HG02973 (cell line): Measurements from ENCODE around the gene DAAM1.
A peak's percentile ranks its signal among the peaks of the same experiment; 100 is the strongest.

ENCODE experiments used
- ATAC-seq: cut with Tn5 transposase; IDR thresholded peaks from one replicate; pipeline ENCODE4 v1.9.1; 2021; ENCODE audit warnings: moderate library complexity; ENCODE audit not compliant: unreplicated experiment

Gene DAAM1

DNA sequence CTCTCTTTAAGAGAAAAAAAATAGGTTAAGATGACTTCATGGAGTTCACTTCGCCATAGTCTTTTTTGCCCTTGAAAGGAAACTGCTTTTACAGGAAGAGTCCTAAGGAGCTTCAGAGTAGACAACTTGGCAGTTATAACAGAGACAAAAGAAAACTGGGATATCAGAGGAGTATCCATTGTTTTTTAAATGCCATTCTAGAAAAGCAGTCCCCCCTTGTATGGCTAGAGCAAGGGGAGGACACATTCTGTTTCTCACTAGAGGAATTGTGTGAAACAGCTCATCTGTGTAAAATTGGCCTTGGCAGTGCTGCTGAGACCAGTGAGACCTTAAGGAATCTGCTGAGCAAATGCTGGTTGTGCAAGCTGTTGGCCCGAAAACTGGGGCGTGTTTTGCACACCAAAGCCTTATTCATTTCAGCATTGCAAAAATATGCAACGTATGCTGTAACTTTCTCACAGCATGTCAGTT, 148.7 kb downstream of the DAAM1 start:
- no peak for ATAC-seq

DNA sequence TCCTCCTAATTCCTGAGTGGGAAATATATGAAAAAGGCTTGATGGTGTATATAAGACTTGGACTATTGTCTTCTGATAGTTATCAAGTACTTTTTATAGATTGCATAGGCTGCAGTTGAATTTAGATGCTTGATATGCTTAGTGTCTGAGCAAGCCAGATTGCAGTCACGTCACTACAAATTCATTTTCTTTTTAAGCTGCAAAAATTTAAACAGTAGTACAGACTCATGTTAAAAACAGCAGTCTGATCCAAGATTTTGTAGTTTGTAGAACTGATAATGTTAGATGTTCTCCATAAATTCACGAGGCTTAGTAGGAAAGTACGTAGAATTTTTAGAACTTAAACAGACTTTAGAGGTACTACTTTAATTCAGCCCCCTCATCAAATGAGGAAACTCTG, 150.3 kb downstream of the DAAM1 start:
- ATAC-seq: no peak

DNA sequence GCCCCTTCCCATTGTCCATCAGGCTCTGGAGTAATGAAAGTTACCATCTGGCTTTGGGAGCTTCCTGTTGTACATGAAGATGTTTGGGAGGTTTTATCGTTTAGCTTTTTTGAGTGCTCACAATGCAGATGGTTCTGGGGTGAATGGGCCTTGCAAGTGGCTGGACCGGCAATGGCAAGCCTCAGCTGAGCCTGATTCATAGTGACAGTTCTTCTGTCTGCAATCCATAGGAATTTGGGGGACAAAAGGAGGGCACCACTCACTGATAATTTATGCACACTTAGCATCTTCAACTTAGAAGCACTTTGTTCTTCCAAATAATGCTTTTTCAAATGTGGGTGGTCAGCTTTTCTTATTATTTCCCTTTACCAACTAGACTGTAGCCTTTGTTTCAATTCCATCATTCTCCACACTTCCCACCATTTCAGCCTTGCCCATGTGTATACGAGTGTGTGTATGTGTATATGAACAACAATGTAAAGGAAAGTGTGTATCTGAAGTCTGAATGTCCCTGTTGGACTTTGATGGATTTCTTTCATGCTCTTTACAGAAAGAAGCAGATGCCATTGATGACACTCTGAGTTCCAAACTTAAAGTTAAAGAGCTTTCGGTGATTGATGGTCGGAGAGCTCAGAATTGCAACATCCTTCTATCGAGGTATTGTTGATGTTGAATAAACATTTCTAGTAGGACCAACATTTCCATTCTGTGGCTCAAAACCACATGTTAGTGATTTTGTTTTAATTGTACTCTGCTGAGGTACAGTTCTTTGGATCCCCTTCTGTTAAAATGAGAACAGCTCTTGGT, 151.3 kb downstream of the DAAM1 start:
- no peak for ATAC-seq

DNA sequence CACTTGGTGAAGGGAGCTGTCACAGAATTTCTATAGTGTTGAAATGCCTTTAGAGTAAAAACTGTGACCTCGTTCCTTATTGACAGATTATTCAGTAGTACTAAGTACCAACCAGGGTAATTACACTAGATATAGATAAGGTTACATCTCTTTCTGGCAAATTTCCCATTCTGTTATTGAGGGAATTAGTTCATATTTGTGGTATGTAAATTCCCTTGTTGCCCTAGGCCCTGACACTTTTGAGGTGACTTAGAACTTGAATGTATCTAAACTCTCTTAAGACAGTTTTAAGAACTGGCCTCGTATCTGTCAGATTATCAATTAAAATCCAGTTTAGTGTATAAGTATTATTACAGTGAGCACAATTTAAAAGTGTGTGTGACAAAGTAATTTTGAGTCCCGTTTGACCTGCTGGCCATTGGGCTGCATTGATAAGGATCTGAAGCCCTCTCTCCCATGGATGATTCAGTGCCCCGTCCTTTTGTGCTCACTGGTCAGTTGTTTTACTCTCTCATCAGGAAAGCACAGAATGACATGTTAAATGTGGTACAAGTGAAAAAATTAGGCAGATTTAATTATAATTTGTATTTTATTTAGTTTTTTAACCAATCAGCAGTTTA, 153.5 kb downstream of the DAAM1 start:
- ATAC-seq: no peak

DNA sequence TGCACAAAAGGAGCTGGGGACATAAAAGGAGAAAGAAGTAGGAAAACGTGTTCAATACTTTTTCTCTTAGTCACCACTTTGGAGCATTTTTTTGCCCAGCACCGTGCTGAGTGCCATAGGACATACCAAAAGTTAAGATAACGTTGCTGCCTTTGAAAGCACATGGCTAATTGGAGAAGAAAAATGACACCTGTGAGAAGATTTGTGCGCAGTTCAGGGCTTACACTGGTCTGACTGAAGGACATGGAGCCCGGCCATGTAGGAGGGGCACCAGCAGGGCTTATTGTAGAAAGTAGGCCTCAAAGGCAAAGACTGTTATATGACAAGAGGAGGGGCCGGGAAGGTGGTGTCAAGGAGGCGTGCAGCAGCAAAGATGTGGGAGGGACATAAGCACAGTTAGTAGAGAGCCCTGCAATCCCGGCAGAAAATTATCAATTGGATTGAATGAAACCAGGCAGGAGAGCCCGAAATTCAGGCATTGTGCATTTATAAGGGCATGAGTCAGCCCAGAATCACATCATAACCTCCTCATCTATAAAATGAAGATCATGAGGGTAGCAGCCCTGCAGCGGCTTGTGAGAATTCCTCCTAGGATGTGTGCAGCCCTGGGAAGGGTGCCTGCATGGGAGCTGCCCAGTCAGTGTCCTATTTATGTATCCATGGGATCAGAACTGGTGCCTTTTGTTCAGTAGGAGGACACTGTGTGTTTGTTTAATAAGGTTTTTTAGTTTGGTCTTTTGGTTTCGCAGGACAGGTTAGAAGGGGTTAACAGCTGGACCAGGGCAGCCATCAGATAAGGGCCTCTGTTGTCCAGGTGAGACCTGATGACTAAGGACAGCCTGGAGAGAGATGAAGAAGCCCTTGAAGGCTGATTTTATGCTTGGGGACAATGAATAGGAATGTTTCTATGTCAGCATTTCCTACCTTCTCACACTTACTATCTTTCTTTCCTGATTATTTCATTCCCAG, 154.3 kb downstream of the DAAM1 start:
- ATAC-seq: no peak

DNA sequence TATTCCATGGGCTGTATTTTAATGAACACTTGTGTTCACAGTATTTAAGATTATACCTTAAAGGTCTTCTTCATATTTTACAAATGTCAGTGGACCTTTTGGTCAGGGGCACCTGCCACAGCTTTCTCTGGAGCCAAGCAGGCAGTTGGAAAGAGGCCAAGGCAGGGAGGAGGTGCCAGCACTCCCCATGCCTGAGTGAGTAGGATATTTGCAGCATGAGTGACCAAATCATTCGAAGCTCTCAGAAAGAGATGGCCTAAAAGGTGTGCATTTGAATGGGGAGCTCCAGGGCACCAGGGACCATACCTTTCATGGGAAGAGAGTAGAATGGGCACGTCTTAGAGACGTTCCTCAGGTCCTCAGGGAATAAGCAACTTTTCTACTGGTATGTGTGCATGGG, 155.1 kb downstream of the DAAM1 start:
- no peak for ATAC-seq

DNA sequence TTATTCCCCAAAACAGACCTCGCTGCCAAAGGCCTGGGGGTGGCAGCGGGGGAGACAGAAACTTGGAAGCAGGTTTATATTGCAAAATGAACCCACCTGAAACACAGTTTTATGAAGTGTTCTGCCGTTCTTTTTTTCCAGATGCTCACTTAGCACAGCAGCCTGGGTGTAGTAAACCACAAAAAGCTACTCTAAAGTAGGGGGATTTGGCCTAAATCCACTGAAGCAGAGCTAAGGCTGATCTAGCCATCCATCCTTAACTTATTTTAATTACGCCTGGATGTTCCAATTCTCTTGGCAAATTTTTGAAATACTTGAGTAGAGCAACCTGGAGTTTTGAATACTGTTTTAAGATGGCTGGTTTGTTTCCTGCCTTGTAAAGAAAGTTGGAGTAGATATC, 155.5 kb downstream of the DAAM1 start:
- ATAC-seq: no peak

DNA sequence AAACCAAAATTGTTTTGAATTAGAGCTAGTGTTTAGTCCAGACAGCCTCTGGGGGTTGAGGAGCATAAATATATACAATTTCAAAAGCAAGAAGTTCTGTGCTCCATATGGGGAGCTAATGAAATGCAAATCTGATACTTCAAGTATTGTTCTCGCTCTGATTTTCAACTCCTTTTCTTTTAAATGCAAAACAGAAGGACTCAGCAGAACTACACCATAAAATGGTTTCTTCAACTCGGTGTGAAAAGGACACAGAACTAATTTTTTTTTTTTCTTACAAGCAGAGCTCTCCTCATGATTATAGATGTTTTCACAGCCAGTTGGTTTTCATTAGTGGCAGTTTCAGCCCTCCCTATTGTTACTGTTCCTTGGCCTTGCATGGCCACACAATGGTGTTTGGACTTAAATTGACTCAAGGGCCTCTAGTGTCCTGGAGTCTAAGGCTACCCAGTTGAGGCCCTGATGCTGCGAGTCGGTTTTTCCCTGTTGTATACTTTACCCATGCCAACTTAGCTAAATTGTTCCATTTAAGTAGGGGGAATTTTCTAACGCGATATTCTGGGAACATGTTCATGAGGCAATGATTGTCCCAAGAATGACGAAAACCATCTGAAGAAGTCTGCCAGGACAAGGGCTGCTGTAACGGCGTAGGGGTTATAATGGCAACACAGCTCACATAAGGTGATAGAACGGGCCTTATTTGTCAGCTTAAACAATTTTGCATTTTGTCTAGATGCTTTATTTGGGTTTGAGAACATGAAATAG, 156.4 kb downstream of the DAAM1 start:
- ATAC-seq: no peak

DNA sequence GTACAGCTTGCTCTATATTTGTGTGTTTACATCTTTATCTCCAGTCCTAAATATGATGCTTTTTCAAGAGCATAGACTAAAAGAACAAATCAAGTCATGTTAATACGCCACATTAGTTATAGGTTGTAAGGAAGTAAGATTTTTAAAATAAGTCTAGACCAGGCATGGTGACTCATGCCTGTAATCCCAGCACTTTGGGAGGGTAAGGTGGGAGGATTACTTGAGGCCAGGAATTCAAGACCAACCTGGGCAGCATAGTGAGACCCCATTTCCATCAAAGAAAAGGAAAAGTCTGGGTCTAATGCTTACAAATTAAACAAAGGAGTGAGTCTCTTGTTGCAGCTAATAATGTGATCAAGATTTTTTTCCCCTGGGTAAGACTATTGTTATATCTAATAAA, 157.9 kb downstream of the DAAM1 start:
- ATAC-seq: no peak

DNA sequence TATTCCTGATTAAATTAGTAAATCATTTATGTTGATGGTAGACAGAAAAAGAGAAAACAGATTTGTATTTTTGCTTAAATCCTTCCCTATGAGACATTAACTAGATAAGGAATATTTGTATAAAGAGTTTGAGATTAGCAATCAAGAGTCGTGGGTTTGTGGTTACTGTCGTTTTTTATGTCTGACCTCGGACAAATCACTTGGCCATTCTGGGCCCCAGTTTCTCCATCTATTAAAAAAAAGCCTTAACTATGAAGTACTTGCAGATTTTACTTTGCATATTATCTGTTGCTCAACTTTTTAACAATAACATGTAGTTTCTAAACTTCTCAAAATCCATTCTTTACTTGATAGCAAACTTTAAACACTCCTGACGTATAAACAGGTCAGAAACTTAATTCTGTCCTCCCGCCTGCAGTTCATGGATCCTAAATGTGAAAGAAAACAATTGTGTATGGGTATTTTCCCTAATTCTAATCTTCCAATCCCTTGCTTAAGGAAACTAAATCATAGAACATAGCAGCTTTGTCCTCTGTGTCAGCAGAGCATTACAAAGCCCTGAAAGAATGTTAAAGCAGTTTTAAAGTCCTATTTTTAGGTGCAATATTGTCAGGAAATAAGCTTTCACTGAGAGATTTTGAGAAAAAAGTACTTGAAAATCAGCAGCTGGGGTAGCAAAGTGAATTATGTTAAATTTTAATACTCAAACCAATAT, 158.5 kb downstream of the DAAM1 start:
- ATAC-seq: no peak

DNA sequence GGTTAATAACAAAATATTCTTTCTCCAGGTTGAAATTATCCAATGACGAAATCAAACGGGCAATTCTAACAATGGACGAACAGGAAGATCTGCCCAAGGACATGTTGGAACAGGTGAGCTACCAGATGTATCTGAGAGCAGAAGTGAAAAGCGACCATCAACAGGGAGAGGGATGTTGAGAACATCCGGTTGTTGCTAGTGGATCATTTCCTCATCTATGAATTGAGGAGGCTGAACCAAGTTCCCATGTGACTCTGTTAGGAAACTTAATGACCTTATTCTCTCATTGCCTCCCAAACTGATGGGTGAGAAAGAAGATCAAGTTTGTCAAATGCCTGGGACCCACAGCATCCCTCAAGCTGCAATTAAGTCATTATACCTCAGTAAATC, 159.0 kb downstream of the DAAM1 start:
- no peak for ATAC-seq

DNA sequence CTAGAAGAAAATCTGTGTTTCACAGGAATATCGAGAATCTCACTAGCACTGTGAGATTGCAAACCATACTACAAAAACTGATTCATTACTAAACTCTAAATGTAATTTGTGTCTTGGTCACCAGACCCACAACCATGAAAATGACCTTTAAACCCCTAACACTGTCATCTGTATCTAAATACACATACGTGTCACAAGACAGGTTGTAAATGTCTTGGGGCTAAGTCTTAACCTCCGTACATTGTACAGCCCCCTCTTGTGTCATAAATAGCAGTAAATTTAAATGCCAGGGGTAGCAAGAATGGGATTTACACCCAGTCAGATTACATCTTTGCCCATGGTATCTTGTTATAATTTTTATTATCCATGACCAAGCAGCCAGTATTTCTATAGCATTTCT, 159.4 kb downstream of the DAAM1 start:
- ATAC-seq: no peak

DNA sequence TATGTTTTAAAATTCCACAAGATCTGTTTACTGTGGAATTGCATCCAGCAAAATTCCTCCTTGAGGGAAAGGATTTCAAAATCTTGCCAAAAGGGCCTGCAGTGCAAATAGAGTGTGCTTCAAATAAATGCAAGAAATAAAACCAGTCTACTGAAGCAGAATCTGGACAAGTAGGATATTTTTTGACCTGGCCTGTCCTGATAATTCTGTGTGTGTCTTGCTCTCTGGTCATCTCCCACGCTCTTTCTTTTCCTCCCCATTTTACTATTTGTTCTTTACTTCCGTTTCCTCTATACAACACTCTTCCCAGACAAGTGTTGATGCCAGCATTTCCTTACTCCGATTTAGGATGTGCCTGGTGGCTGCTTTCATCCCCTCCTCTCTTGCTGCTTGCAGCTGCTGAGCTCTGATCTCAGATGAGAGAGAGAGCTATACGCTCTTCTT, 160.8 kb downstream of the DAAM1 start:
- no peak for ATAC-seq

DNA sequence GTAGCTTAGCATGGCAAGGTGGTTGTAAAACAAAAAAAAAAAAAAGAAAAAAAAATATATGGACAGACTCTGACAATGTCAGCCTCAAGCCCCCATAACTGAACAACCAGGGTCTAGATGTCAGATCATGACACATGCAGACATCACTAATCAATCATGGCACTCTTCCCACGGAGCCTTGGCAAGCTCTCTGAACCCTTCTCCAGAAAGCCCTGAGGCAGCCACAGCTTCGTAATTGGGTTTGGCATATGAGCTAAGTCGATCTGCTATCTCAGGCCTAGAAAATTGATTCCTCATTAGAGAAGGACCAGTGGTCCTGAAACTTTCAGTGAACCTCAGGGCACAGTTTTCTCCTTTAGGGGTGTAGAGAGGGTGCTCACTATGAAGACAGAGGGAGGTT, 164.5 kb downstream of the DAAM1 start:
- ATAC-seq: no peak

DNA sequence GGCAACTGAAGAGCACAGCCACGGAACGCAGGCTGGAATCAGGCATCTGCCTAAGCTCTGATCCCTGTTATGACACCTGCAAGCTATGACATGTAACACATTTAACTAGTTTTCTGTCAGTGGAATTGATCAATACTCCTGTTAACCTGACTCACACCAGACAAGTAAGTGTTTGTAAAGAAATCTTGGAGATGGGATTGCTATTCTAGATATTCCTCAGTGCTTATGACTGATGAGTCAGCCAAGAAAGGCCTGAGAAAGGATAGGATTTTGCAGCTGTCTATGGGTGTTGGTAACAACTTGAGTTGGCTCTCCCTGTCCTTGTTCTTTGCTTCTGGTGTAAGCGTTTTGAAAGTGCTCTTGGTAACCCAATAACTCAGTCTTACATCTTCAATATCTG, 166.2 kb downstream of the DAAM1 start:
- ATAC-seq: no peak

DNA sequence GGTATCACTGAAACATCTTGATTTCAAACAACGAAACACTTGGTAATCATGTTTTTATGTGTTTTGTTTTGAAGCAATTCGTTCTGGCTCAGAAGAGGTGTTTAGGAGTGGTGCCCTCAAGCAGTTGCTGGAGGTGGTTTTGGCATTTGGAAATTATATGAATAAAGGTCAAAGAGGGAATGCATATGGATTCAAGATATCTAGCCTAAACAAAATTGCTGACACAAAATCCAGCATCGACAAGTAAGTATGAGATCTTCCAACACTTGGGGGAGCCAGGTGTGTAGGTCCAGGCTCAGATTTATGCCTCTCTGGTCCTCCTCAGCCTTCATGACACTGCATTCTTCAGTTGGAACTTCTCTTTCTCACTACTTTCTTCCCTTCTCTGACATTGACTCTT, 166.6 kb downstream of the DAAM1 start:
- ATAC-seq: no peak

DNA sequence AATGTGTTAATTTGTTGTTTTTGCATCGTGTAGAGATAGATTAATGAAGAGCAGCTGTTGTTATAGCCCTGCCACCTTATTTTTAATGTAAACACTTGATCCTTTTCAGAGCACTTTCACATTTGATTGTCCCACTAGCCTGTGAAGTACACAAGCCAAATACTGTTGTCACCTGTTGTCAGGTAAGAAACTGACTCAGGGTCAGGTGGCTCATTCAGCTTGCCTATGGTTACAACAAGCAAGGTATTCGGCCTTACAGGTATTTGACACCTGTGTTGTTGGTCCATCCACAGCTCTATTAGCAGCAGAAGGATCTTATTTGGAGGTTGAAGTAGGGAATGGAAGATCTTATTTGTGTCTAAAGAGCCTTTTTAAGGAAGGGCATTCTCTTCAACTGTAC, 167.8 kb downstream of the DAAM1 start:
- ATAC-seq: peak; percentile 72

DNA sequence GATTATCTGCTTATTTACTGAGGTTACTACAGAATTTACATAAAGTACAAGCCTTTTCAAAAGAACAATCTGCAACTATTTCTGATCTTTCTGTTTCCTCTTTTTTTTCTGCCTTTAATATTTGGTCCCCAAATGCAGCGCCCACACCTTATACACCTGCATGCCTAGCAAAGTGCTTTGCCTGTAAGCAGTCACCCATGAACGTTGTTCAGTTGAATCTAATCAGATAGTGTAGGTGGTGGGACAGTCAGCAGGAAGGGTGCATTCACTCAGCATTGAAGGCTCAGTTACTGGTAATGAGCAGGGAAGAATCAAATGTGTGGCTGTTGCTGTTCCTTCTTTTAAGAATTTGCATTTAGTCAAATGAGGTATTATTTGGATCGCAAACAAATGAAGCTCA, 168.3 kb downstream of the DAAM1 start:
- peak; percentile 67 for ATAC-seq

DNA sequence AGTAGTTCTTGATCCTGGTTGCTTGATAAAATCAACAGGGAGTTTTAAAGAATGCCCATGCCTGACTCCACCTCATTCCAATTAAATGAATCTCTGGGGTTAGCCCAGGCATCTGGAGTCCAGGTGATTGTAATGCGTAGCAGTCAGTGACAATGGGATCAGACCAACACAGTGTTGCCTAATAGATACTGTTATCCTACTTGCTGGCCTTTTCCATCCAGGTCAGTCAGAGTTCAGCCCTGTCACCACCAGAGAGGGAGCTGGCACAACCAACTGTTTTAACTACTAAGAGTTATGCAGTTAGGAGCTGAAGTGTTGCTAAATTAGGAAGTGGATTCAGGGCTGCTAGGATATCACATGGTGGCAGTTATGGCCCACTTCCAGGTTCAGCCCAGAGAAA, 169.6 kb downstream of the DAAM1 start:
- no peak for ATAC-seq

DNA sequence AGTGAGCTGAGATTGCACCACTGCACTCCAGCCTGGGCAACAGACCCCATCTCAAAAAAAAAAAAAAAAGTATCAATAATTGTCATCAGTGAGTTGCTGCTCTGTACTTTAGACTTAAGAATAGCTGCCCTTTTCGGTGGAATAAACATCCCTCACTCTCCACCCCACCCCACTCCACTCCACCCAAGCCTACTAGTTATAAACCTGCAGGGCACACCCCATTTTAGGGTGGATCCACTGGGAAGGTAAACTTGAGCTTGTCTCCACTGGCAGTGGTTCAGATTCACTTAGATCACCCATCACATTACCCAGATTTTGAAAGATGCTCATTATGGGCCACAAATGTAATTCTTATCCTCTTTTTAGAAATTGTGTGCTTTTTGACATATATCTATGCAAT, 170.3 kb downstream of the DAAM1 start:
- no peak for ATAC-seq
